ENCODE results near the gene ANKRD11.

The ANKRD11 gene

DNA sequence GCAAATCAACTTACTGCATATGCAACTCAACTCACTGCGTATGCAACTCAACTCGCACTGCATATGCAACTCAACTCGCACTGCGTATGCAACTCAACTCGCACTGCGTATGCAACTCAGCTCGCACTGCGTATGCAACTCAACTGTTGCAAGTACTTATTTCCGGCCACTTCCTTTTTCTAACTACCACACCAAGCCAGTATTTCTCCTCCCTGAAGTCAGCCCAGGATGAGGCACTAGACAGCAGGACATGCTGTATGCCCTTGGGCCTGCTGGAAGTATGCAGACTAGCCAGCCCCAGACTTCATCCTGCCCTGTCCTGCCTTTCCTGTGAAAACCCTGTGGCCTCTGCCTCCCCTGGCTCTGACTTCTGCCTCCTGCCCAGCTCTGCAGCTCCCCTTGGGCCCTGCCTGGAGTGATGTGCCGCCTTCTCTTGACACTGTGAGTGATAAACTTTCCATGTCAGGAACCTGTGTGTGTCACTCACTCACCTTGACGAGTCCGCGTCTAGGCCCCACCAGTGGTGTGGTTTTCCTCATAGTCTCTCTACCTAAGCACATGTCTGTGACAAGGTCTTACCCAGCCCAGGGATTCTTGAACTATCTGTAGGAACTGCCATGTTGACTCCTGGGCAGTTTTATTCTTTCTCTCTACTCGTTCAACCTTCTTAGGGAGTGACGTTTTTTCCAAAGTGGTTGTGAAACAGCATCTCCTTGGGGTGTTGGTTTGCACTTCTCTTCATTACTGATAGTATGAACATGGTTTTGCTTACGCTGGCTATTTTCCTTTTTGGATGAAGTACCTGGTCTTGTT is 256.5 kb downstream of the ANKRD11 start:
- TF ChIP-seq, protein P1, sequence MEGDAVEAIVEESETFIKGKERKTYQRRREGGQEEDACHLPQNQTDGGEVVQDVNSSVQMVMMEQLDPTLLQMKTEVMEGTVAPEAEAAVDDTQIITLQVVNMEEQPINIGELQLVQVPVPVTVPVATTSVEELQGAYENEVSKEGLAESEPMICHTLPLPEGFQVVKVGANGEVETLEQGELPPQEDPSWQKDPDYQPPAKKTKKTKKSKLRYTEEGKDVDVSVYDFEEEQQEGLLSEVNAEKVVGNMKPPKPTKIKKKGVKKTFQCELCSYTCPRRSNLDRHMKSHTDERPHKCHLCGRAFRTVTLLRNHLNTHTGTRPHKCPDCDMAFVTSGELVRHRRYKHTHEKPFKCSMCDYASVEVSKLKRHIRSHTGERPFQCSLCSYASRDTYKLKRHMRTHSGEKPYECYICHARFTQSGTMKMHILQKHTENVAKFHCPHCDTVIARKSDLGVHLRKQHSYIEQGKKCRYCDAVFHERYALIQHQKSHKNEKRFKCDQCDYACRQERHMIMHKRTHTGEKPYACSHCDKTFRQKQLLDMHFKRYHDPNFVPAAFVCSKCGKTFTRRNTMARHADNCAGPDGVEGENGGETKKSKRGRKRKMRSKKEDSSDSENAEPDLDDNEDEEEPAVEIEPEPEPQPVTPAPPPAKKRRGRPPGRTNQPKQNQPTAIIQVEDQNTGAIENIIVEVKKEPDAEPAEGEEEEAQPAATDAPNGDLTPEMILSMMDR (IDR thresholded peaks at IDR 0.05; ENCODE audit: insufficient read depth, low read depth, low read length, missing control alignments) = no peak
- H3K4me3 ChIP-seq (ENCODE audit: low read depth, low read length) = no peak overlapping the region
- no peak for DNase-seq (ENCODE audit: low read depth)

DNA sequence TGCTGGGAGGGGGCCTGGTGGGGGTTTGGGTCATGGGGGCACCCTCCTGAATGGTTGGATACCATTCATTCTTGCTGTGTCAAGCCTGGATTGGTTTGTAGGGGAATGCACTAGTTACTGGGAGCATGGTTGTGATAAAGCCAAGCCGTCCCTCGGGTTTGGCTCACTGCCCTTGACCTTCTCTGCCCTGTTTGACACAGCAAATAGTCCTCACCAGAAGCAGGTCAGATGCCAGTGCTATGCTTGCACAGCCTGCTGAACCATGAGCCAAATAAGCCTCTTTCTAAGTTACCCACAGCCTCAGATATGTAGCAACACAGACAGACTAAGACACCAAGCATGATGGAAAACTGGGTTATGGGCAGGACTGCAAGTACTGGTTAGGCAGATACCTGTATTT is 258.3 kb downstream of the ANKRD11 start:
- TF ChIP-seq, protein P1 (IDR thresholded peaks at IDR 0.05; ENCODE audit: insufficient read depth, low read depth, low read length, missing control alignments) = no peak
- no peak for DNase-seq (ENCODE audit: low read depth)
- H3K4me3 ChIP-seq (ENCODE audit: low read depth, low read length) = no peak overlapping the region

DNA sequence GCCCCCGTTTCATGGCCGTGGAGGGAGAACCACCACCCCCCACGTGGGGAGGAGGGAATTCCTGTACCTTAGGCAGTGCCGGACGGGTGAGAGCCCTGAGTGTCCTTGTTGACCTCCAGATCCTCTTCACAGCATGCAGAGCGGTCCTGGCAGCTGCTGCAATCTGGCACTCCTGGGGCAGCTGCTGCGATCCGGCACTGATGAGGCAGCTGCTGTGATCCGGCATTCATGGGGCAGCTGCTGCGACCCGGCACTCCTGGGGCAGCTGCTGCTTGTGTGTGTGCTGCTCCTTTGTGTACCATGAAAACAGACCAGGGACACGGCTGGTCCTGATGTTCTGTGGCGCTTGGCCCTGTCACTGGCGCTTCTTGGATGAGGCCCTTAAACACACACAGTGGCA is 260.1 kb downstream of the ANKRD11 start:
- DNase-seq (ENCODE audit: low read depth) = no peak
- no peak overlapping the region for H3K4me3 ChIP-seq (ENCODE audit: low read depth, low read length)
- TF ChIP-seq, protein P1 (IDR thresholded peaks at IDR 0.05; ENCODE audit: insufficient read depth, low read depth, low read length, missing control alignments) = no peak

DNA sequence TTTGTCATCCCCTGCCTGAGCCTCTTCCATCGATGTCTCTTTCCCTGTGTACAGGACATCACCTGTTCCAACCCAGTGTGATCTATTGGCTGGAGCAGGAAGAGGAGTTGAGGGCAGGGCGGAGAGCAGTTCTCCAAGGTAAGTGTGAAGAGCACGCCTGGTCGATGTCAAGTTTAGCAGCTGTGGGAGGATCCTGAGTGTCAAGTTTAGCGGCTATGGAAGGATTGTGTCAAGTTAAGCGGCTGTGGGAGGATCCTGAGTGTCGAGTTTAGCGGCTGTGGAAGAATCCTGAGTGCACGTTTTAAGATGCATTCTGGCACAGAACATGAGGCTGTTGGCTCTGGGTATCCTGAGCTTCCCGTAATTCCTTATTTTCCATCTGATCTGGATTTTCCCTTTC is 265.7 kb downstream of the ANKRD11 start:
- TF ChIP-seq, protein P1 (IDR thresholded peaks at IDR 0.05; ENCODE audit: insufficient read depth, low read depth, low read length, missing control alignments) = no peak
- DNase-seq (ENCODE audit: low read depth) = no peak
- H3K4me3 ChIP-seq (ENCODE audit: low read depth, low read length) = no peak overlapping the region

DNA sequence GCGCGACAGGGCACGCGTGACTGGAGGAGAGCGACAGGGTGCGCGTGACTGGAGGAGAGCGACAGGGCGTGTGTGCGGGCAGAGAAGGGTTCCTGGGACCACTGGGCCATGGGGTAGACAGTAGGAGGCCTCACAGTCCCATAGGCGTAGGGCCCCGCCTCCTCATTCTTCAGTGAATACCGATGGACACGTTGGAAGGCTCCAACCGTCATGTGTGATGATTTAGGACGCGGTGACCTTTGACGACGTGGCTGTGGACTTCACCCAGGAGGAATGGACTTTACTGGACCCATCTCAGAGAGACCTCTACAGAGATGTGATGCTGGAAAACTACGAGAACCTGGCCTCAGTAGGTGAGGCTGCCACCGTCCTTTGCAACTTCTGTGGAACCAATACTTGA is 267.4 kb downstream of the ANKRD11 start:
- TF ChIP-seq, protein P1 (IDR thresholded peaks at IDR 0.05; ENCODE audit: insufficient read depth, low read depth, low read length, missing control alignments) = no peak
- DNase-seq (ENCODE audit: low read depth) = no peak
- H3K4me3 ChIP-seq (ENCODE audit: low read depth, low read length) = no peak overlapping the region

DNA sequence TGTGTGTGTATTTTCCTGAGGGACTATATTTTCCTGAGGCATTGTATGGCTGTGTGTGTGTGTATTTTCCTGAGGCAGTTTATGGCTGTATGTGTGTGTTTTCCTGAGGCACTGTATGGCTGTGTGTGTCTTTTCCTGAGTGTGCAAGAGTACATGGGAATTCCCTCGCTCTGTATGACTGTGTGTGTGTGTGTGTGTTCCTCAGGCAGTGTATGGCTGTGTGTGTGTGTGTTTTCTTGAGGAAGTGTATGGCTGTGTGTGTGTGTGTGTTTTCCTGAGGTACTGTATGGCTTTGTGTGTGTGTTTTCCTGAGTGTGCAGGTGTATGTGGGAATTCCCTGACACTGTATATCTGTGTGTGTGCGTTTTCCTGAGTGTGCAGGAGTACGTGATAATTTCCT is 268.8 kb downstream of the ANKRD11 start:
- no peak overlapping the region for H3K4me3 ChIP-seq (ENCODE audit: low read depth, low read length)
- TF ChIP-seq, protein P1 (IDR thresholded peaks at IDR 0.05; ENCODE audit: insufficient read depth, low read depth, low read length, missing control alignments) = no peak
- no peak for DNase-seq (ENCODE audit: low read depth)

DNA sequence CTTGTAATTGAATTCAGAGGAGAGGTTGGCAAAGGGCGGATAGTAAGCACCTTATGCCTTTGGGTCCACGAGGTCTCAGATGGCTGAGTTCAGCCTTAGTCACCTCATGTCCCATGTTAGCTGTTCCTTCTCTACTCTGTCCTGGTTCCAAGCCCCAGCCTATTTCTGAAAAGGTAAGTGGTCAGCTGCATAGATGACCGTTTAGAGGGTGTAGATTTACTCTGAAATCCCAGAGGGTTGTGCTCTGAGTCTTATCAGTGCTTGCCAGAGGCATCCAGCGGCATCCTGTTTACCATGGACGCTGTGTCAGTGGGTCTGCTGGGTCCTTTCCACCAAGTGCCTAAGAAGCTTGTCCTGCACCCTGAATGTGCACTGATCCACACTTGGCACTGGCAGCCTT is 271.0 kb downstream of the ANKRD11 start:
- TF ChIP-seq, protein P1 (IDR thresholded peaks at IDR 0.05; ENCODE audit: insufficient read depth, low read depth, low read length, missing control alignments) = no peak
- H3K4me3 ChIP-seq (ENCODE audit: low read depth, low read length) = no peak overlapping the region
- no peak for DNase-seq (ENCODE audit: low read depth)
